RWPE1 (cell line): ENCODE data around the gene NFE2L1.

Experiments used
- CTCF ChIA-PET: fragments of 350-600 bp; sonication (Branson Sonifier 250); formaldehyde crosslinking; extraction: SDS; loops from one replicate; lab custom pipeline; 2021; lab: Yijun Ruan, JAX
- POLR2A ChIA-PET: fragments of 400-600 bp; formaldehyde crosslinking; extraction: SDS; loops from one replicate; lab custom pipeline; 2020; ENCODE audit warnings: antibody characterized with exemption; ENCODE audit not compliant: low non-redundant PET; lab: Yijun Ruan, JAX
- DNase-seq: peaks from one replicate; pipeline ENCODE4 v3.0.0; 2012; ENCODE audit warnings: low spot score
- H3K27ac ChIP-seq: fragments of 450-650 bp; 2 replicates; pipeline ENCODE4 v1.5.1; 2017
- CTCF ChIP-seq: fragments of 450-650 bp; conservative IDR thresholded peaks from 2 replicates; pipeline ENCODE4 v1.5.1; 2017; ENCODE audit warnings: low read depth, mild to moderate bottlenecking

Gene NFE2L1

GRCh38 chr17:48100160-48100559 is 52.0 kb downstream of the NFE2L1 start:
- ChIA-PET POLR2A (interaction anchor here (0.5 kb wide), 1 partner anchor 99 kb away, joined by 13 read pairs; no protein-coding TSS in a partner anchor), CTCF (interaction anchor here (1.2 kb wide), 1 partner anchor 11 kb away, joined by 3 read pairs; no protein-coding TSS in a partner anchor)
- H3K27ac ChIP-seq, result peak overlapping the region; percentile 98
- no peak for TF ChIP-seq CTCF
- DNase-seq, result peak; percentile 14

GRCh38 chr17:48100591-48101011 is 52.4 kb downstream of the NFE2L1 start:
- TF ChIP-seq CTCF, result no peak
- DNase-seq, result peak; percentile 67
- peak overlapping the region; percentile 98 for H3K27ac ChIP-seq
- ChIA-PET CTCF (interaction anchor here (1.2 kb wide), 1 partner anchor 11 kb away, joined by 3 read pairs; no protein-coding TSS in a partner anchor), POLR2A (interaction anchor here (0.5 to 0.6 kb wide), 2 partner anchors 10 to 99 kb away, joined by 4 to 13 read pairs; no protein-coding TSS in a partner anchor)

GRCh38 chr17:48101012-48101720 is 53.0 kb downstream of the NFE2L1 start, which contains the start of gene CBX1:
CBX1 (minus strand) TSS chr17:48101478; CDS start chr17:48077004, 24,474 bp downstream.
- no peak for TF ChIP-seq CTCF
- POLR2A ChIA-PET, result interaction anchor here (0.6 kb wide), 1 partner anchor 10 kb away, joined by 4 read pairs; no protein-coding TSS in a partner anchor
- H3K27ac ChIP-seq, result peak within 1 kb of the TSS; percentile 98
- peak; percentile 86 for DNase-seq
- CTCF ChIA-PET, result interaction anchor here (0.6 kb wide), 3 partner anchors 130 to 369 kb away, joined by 3 to 5 read pairs (median 4); no protein-coding TSS in a partner anchor

GRCh38 chr17:48102043-48102750 is 54.0 kb downstream of the NFE2L1 start:
- no peak for TF ChIP-seq CTCF
- peak overlapping the region; percentile 98 for H3K27ac ChIP-seq
- ChIA-PET CTCF (interaction anchor here (0.7 kb wide), 1 partner anchor 27 kb away, joined by 3 read pairs; no protein-coding TSS in a partner anchor), POLR2A (no interaction called here)
- DNase-seq, result no peak

GRCh38 chr17:48102798-48103715 is 54.9 kb downstream of the NFE2L1 start:
- ChIA-PET POLR2A (no interaction called here), CTCF (interaction anchor here (0.7 kb wide), 1 partner anchor 28 kb away, joined by 3 read pairs; no protein-coding TSS in a partner anchor)
- H3K27ac ChIP-seq, result no peak overlapping the region
- DNase-seq, result no peak
- TF ChIP-seq CTCF, result no peak
